Measurements from ENCODE around the gene C19orf12. TPM values are rescaled to one million over a fixed set of nuclear protein-coding genes. Genes with fewer than 3 reads are reported as not detected.

Gene C19orf12
- total RNA-seq, 1 experiment from 2014 or later, result 15.5 TPM

DNA sequence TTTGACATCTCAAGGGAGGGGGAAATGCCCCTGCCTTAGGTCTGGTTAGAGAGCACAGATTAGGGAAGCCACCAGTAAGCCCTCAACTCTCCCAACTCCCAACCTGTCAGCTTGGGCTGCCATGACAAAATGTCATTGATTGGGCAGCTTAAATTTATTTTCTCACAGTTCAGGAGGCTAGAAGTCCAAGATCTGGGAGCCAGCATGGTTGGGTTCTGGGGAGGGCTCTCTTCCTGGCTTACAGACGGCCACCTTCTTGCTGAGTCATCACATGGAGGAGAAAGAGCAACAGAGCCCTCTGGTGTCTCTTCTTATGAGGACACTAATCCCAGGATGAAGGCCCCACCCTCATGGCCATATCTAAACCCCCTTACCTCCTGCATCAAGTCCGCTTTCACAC is 24.2 kb downstream of the C19orf12 start:
- Mint-ChIP-seq H3K9me3 (peaks cover 23% of the 10 kb centered on the region), H3K27ac (no peak overlapping the region), H3K27me3 (ENCODE audit: low read depth) (no peaks in the 10 kb centered on the region), H3K36me3 (peaks cover 7% of the 10 kb centered on the region; the same call in 1 of the 2 replicates), H3K4me3 (no peak overlapping the region), H3K4me1 (peaks cover 2% of the 10 kb centered on the region; the same call in 1 of the 2 replicates)
- TF ChIP-seq IRF2 (CRISPR knock-in tag; IDR thresholded peaks at IDR 0.05; ENCODE audit: borderline replicate concordance, low read depth), result no peak
- peak; percentile 100 for TF ChIP-seq NFE2L1 (CRISPR knock-in tag; IDR thresholded peaks at IDR 0.05)
- no peak for TF ChIP-seq ZNF396 (CRISPR knock-in tag; IDR thresholded peaks at IDR 0.05; ENCODE audit: borderline replicate concordance)
- TF ChIP-seq, protein P1, sequence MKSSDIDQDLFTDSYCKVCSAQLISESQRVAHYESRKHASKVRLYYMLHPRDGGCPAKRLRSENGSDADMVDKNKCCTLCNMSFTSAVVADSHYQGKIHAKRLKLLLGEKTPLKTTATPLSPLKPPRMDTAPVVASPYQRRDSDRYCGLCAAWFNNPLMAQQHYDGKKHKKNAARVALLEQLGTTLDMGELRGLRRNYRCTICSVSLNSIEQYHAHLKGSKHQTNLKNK (CRISPR knock-in tag; IDR thresholded peaks at IDR 0.05), result no peak
- DNase-seq (ENCODE audit: low spot score) (peak; percentile 43), ATAC-seq (peak; percentile 80)
- ChIA-PET POLR2A (no interaction called here), CTCF (interaction anchor here (1.3 to 2.5 kb wide), 3 partner anchors 26 to 80 kb away, joined by 3 to 5 read pairs (median 3); no protein-coding TSS in a partner anchor)

DNA sequence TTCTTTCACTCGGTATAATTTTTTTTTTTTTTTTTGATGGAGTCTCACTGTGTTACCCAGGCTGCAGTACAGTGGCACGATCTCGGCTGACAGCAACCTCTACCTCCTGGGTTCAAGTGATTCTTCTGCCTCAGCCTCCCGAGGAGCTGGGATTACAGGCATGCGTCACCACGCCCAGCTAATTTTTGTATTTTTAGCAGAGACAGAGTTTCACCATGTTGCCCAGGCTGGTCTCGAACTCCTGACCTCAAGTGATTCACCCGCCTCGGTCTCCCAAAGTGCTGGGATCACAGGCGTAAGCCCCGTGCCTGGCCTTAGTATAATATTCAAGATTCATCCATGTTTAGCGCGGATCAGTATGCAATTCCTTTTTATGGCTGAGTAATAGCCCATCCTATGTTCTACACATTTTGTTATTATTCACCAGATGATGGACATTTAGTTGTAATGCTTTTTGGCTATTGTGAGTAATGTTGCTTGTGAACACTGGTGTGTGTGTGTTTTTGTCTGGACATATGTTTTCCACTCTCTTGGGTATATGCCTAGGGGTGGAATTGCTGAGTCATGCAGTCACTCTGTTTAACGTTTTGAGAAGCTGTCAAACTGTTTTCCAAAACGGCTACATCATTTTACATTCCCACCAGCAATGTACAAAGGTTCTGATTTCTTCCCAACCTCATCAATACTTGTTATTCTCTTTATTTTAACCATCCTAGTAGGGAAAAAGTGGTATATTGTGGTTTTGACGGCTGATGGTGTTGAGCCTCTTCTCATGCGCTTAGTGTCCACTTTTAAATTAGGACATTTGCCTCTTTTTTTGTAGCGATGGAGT is 26.9 kb downstream of the C19orf12 start:
- ATAC-seq, result no peak
- Mint-ChIP-seq H3K4me1 (peaks cover 3% of the 10 kb centered on the region), H3K27me3 (ENCODE audit: low read depth) (no peaks in the 10 kb centered on the region), H3K27ac (no peak overlapping the region), H3K36me3 (peaks cover 4% of the 10 kb centered on the region; the same call in 1 of the 2 replicates), H3K4me3 (no peak overlapping the region), H3K9me3 (peaks cover 23% of the 10 kb centered on the region)
- TF ChIP-seq TCF7 (CRISPR knock-in tag; IDR thresholded peaks at IDR 0.05; ENCODE audit: low read depth), result no peak
- TF ChIP-seq, protein P2, sequence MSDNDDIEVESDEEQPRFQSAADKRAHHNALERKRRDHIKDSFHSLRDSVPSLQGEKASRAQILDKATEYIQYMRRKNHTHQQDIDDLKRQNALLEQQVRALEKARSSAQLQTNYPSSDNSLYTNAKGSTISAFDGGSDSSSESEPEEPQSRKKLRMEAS (CRISPR knock-in tag; IDR thresholded peaks at IDR 0.05), result no peak
- TF ChIP-seq ZNF232 (CRISPR knock-in tag; IDR thresholded peaks at IDR 0.05), result no peak
- no peak for TF ChIP-seq TEAD1 (CRISPR knock-in tag; IDR thresholded peaks at IDR 0.05)
- TF ChIP-seq EMX1 (CRISPR knock-in tag; IDR thresholded peaks at IDR 0.05), result no peak
- TF ChIP-seq, protein P3, sequence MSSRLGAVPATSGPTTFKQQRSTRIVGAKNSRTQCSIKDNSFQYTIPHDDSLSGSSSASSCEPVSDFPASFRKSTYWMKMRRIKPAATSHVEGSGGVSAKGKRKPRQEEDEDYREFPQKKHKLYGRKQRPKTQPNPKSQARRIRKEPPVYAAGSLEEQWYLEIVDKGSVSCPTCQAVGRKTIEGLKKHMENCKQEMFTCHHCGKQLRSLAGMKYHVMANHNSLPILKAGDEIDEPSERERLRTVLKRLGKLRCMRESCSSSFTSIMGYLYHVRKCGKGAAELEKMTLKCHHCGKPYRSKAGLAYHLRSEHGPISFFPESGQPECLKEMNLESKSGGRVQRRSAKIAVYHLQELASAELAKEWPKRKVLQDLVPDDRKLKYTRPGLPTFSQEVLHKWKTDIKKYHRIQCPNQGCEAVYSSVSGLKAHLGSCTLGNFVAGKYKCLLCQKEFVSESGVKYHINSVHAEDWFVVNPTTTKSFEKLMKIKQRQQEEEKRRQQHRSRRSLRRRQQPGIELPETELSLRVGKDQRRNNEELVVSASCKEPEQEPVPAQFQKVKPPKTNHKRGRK (CRISPR knock-in tag; IDR thresholded peaks at IDR 0.05; ENCODE audit: borderline replicate concordance), result no peak
- TF ChIP-seq ZNF219 (CRISPR knock-in tag; IDR thresholded peaks at IDR 0.05; ENCODE audit: borderline replicate concordance), result no peak
- TF ChIP-seq MXD4 (CRISPR knock-in tag; IDR thresholded peaks at IDR 0.05; ENCODE audit: borderline replicate concordance), result no peak
- TF ChIP-seq, protein P4, sequence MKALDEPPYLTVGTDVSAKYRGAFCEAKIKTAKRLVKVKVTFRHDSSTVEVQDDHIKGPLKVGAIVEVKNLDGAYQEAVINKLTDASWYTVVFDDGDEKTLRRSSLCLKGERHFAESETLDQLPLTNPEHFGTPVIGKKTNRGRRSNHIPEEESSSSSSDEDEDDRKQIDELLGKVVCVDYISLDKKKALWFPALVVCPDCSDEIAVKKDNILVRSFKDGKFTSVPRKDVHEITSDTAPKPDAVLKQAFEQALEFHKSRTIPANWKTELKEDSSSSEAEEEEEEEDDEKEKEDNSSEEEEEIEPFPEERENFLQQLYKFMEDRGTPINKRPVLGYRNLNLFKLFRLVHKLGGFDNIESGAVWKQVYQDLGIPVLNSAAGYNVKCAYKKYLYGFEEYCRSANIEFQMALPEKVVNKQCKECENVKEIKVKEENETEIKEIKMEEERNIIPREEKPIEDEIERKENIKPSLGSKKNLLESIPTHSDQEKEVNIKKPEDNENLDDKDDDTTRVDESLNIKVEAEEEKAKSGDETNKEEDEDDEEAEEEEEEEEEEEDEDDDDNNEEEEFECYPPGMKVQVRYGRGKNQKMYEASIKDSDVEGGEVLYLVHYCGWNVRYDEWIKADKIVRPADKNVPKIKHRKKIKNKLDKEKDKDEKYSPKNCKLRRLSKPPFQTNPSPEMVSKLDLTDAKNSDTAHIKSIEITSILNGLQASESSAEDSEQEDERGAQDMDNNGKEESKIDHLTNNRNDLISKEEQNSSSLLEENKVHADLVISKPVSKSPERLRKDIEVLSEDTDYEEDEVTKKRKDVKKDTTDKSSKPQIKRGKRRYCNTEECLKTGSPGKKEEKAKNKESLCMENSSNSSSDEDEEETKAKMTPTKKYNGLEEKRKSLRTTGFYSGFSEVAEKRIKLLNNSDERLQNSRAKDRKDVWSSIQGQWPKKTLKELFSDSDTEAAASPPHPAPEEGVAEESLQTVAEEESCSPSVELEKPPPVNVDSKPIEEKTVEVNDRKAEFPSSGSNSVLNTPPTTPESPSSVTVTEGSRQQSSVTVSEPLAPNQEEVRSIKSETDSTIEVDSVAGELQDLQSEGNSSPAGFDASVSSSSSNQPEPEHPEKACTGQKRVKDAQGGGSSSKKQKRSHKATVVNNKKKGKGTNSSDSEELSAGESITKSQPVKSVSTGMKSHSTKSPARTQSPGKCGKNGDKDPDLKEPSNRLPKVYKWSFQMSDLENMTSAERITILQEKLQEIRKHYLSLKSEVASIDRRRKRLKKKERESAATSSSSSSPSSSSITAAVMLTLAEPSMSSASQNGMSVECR (CRISPR knock-in tag; IDR thresholded peaks at IDR 0.05; ENCODE audit: borderline replicate concordance), result no peak
- no peak for TF ChIP-seq IRF2 (CRISPR knock-in tag; IDR thresholded peaks at IDR 0.05; ENCODE audit: borderline replicate concordance, low read depth)
- TF ChIP-seq ESRRA (CRISPR knock-in tag; IDR thresholded peaks at IDR 0.05; ENCODE audit: borderline replicate concordance), result no peak
- TF ChIP-seq ZNF263 (CRISPR knock-in tag; IDR thresholded peaks at IDR 0.05; ENCODE audit: low read depth), result no peak
- TF ChIP-seq GTF2I (CRISPR knock-in tag; conservative IDR thresholded peaks at IDR 0.05), result no peak
- TF ChIP-seq JAZF1 (CRISPR knock-in tag; IDR thresholded peaks at IDR 0.05), result no peak
- ChIA-PET CTCF (interaction anchor here (2.5 kb wide), 1 partner anchor 78 kb away, joined by 5 read pairs; no protein-coding TSS in a partner anchor), POLR2A (no interaction called here)
- DNase-seq (ENCODE audit: low spot score), result no peak
